CD1c-positive myeloid dendritic cell (primary cell): ENCODE measurements around the gene NISCH.

Experiments
- DNase-seq: peaks from one replicate; pipeline ENCODE4 v3.0.0-alpha.2; 2016; ENCODE audit errors: extremely low spot score

The NISCH gene

GRCh38 chr3:52435246-52436101, 19.9 kb upstream of the NISCH start:
- no peak for DNase-seq

- peak; percentile 15 for DNase-seq
Observed at GRCh38 chr3:52436500-52437149, 18.8 kb upstream of the NISCH start.

- DNase-seq, result no peak
Observed at GRCh38 chr3:52437326-52438103, 17.9 kb upstream of the NISCH start.

DNA sequence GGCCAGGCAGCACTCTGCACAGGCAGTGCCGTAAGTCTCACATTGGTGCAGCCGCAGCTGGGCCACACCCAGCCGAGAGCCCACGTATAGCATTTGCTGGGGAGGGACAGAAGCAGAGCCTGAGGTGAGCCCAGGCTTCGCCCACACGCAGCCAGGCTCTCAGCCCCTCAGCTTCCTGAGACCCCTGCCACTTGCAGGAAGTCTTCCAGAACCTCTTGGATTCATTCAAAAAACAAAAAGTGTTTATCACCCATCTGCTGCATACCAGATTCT, 17.4 kb upstream of the NISCH start:
- DNase-seq, result no peak

GRCh38 chr3:52438579-52439425, 16.6 kb upstream of the NISCH start:
- DNase-seq, result no peak

GRCh38 chr3:52439426-52440248, 15.8 kb upstream of the NISCH start:
- DNase-seq, result no peak

DNA sequence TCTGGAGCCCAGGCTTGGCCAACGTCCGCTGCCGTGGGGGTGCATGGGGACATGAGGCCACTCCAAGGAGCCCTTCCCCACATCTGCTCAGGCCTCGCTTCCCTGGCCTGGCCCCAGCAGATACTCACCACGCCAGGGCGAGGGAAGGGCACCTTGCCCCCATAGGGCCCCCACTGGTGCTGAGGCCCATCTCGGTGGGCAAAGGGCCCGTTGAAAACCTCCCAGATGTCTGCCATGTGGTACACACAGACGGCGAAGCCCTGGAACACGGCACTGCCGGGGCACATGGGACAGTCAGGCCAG, 15.2 kb upstream of the NISCH start:
- no peak for DNase-seq

DNA sequence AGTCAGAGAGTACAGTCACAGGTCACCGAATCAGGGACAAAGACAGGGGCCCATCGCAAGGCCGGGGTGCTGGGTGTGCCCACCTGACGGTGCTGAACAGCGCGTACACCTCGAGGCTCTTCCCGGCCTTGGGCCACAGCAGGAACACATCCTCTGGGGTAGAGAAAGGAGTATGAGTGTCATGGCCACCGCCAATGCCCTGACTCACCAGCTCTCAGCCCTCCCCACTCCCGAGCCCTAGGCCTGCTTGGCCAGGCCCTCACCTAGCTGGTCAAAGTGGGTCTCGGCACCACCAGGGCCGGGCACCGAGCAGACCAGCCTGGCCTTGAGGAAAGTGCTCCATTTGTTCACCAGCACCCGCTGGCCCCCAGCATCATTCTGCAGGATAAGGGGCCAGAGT, 14.7 kb upstream of the NISCH start:
- no peak for DNase-seq

DNA sequence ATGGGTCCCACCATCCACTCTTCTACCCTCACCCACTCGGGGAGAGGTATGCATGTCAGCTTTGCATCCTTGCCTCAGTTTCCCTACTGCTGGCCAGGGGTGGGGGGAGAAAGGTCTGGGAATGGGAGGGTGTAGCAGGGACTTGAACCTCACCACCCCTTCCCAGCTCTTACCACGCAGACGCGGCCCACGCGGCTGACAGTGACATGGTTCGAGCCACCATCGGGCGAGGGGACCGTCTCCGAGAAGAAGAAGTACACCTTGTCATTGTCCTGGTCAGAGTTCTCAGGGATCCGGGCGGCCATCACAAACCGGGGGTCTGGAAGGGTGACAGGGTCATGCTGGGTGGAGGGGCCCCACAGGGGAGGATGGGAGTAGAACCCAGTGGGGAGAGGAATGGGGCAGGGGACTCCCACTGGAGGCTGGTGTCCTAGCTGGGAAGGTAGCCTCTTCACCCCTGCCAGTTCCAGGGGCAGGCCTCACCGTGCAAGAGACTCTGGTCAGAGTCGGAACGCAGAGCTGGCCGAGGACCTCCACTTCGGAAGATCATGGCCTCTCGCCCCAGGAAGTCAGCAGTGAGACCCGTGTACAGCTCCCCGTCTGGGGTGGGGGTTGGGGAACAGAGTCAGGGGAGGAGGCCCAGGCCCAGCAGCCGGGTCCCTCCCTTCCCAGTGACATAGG, 14.2 kb upstream of the NISCH start:
- no peak for DNase-seq

GRCh38 chr3:52441772-52442332, 13.6 kb upstream of the NISCH start:
- no peak for DNase-seq

GRCh38 chr3:52442409-52443267, 12.8 kb upstream of the NISCH start:
- DNase-seq, result no peak

DNA sequence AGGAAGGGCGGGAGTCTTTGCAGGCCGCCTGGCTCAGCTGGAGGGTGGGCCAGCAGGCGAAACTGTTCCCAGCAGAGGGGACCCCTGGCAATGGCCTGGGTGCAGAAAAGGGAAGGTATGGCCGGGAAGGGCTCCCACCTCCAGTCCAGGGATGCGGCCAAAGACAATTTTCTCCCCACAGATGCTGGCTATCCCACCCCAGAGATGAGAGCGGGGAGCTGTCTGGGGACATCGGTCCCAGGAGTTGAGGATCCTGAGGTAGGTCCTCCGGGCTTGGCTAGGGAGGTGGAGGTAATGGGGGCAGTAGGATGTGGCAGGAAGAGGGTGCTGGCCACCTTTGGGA, 12.2 kb upstream of the NISCH start:
- DNase-seq, result no peak

- no peak for DNase-seq
Observed at GRCh38 chr3:52443791-52444687, 11.4 kb upstream of the NISCH start.

GRCh38 chr3:52444860-52445793, 10.3 kb upstream of the NISCH start, which contains the start of gene SEMA3G:
SEMA3G (minus strand) TSS chr3:52445103; CDS start chr3:52445027, 76 bp downstream.
- peak; percentile 80 for DNase-seq

- no peak for DNase-seq
Observed at GRCh38 chr3:52446042-52446441, 9.4 kb upstream of the NISCH start.

GRCh38 chr3:52446631-52447511, 8.5 kb upstream of the NISCH start:
- DNase-seq, result peak; percentile 83
